Keratinocyte (primary cell): ENCODE measurements around the gene IFNL2. TPM values are rescaled to one million over a fixed set of nuclear protein-coding genes. Genes with fewer than 3 reads are reported as not detected.

Source experiments
- DNase-seq: peaks from one replicate; pipeline ENCODE4 v3.0.0-alpha.2; 2011; ENCODE audit warnings: low read depth, missing footprints, low spot score
- FAIRE-seq: peaks from 2 replicates; lab custom pipeline; 2011; peaks lifted over from hg19 to GRCh38; lab: Jason Lieb, UNC
- H2AFZ ChIP-seq: 2 replicates; pipeline ENCODE4 v1.6.0; 2012; ENCODE audit warnings: low read length, control low read depth, inconsistent platforms; ENCODE audit not compliant: control insufficient read depth
- H3K27ac ChIP-seq: 2 replicates; pipeline ENCODE4 v1.5.1; 2011; ENCODE audit warnings: low read length; ENCODE audit not compliant: control insufficient read depth, insufficient read depth
- H3K27me3 ChIP-seq: 3 replicates; pipeline ENCODE4 v1.6.0; 2011; ENCODE audit warnings: low read length; ENCODE audit not compliant: control insufficient read depth, insufficient read depth; ENCODE audit errors: extremely low read depth
- H3K36me3 ChIP-seq, 2 experiments: 2 replicates in 1 of 2; 3 replicates in 1 of 2; pipeline ENCODE4 v1.5.1; 2011; ENCODE audit warnings: low read length in 2 of 2, mild to moderate bottlenecking in 1 of 2; ENCODE audit not compliant: control insufficient read depth in 2 of 2, insufficient read depth in 2 of 2; ENCODE audit errors: extremely low read depth in 1 of 2
- H3K4me1 ChIP-seq: 3 replicates; pipeline ENCODE4 v1.5.1; 2011; ENCODE audit warnings: low read length; ENCODE audit not compliant: control insufficient read depth, insufficient read depth; ENCODE audit errors: extremely low read depth
- H3K4me2 ChIP-seq: 3 replicates; pipeline ENCODE4 v1.6.0; 2011; ENCODE audit warnings: low read depth, low read length; ENCODE audit not compliant: control insufficient read depth, insufficient read depth; ENCODE audit errors: extremely low read depth
- H3K4me3 ChIP-seq, 3 experiments: fragments of 200-600 bp in 1 of 3; sonication (generic) in 1 of 3; 2 replicates in 2 of 3; 3 replicates in 1 of 3; pipeline ENCODE4 v1.5.1; 2011 to 2016; ENCODE audit warnings: low read length in 3 of 3, mild to moderate bottlenecking in 3 of 3, control low read depth in 2 of 3, inconsistent platforms in 1 of 3, low read depth in 1 of 3, mixed read lengths in 1 of 3, mixed run types in 1 of 3, moderate library complexity in 1 of 3; ENCODE audit not compliant: control insufficient read depth in 2 of 3, insufficient read depth in 2 of 3; ENCODE audit errors: extremely low read depth in 1 of 3
- H3K79me2 ChIP-seq: 2 replicates; pipeline ENCODE4 v1.6.0; 2012; ENCODE audit warnings: low read length; ENCODE audit not compliant: control insufficient read depth, insufficient read depth
- H3K9ac ChIP-seq: 3 replicates; pipeline ENCODE4 v1.6.0; 2011; ENCODE audit warnings: low read length; ENCODE audit not compliant: control insufficient read depth, insufficient read depth; ENCODE audit errors: extremely low read depth
- H3K9me1 ChIP-seq: 3 replicates; pipeline ENCODE4 v1.6.0; 2011; ENCODE audit warnings: low read length; ENCODE audit not compliant: control insufficient read depth, insufficient read depth; ENCODE audit errors: extremely low read depth
- H3K9me3 ChIP-seq: 2 replicates; pipeline ENCODE4 v1.5.1; 2012; ENCODE audit warnings: low read depth, low read length; ENCODE audit not compliant: control insufficient read depth
- H4K20me1 ChIP-seq: 3 replicates; pipeline ENCODE4 v1.6.0; 2011; ENCODE audit warnings: low read length; ENCODE audit not compliant: control insufficient read depth, insufficient read depth; ENCODE audit errors: extremely low read depth
- EZH2 ChIP-seq: IDR thresholded peaks from one replicate; pipeline ENCODE4 v1.6.1; 2012; ENCODE audit warnings: inconsistent platforms, mild to moderate bottlenecking, low read length, moderate library complexity
- dilution Hi-C: fragments of 300-500 bp; cut with MboI; formaldehyde crosslinking; loops from one replicate; pipeline ENCODE4 v1.7.0; 2020; ENCODE audit warnings: low sequenced_read_pairs; ENCODE audit not compliant: extremely low pct_ligation_motif_present
- polyA plus RNA-seq, 5 experiments: library from polyadenylated mRNA; depleted of rRNA in 3 of 5; stranded (reverse) in 3 of 5; stranded (forward) in 1 of 5; unstranded in 1 of 5; fragments of >200 nt; gene quantifications; 1 replicate in 1 of 5; 2 replicates in 3 of 5; 3 replicates in 1 of 5; pipeline versions ENCODE4 v1.2.1 to v1.2.3, GENCODE V29; 2011 to 2012; ENCODE audit warnings: missing spikeins in 2 of 5, low read depth in 1 of 5, low replicate concordance in 1 of 5
- TF ChIP-seq, protein P1 (sequence below), 3 experiments: IDR thresholded peaks in 1 of 3; conservative IDR thresholded peaks in 1 of 3; optimal IDR thresholded peaks in 1 of 3; 2 replicates in 2 of 3; 3 replicates in 1 of 3; pipeline versions ENCODE3 to v1.5.1; 2011; ENCODE audit warnings: low read length in 3 of 3, mild to moderate bottlenecking in 3 of 3, moderate library complexity in 2 of 3, control low read depth in 1 of 3, inconsistent platforms in 1 of 3; ENCODE audit not compliant: insufficient read depth in 2 of 3; ENCODE audit errors: extremely low read depth in 1 of 3

IFNL2 gene
- polyA plus RNA-seq, 1 donor (not counting 4 experiments of a cell fraction or from before 2014, with no cell fraction given), result not detected

DNA sequence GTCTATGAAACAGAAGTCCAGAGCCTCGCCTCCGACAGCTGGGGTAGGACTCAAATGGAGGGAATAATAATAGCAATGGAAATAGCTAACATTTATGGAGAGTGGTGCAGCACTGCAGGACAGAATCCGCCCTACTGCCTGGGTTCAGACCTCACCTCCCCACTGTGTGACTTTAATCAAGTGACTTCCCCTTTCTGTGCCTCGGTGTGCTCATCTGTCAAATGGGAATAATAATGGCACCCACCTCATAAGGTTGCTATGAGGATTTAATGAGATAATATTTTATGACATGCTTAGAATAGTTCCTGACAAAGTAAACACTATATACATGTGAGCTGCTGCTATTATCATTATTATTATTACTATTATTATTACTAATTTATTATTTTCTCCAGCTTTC is 49.3 kb downstream of the IFNL2 start:
- H3K79me2 ChIP-seq, result no peaks in the 10 kb centered on the region
- H3K4me1 ChIP-seq, result no peaks in the 10 kb centered on the region
- H2AFZ ChIP-seq, result no peak overlapping the region
- H3K27me3 ChIP-seq, result peaks cover 20% of the 10 kb centered on the region
- no peak for DNase-seq
- H3K9me3 ChIP-seq, result no peaks in the 10 kb centered on the region
- H3K9ac ChIP-seq, result no peak overlapping the region
- H3K4me3 ChIP-seq, result no peak overlapping the region
- H3K27ac ChIP-seq, result no peak overlapping the region
- no peak for FAIRE-seq
- no peak overlapping the region for H3K4me2 ChIP-seq
- no peaks in the 10 kb centered on the region for H3K9me1 ChIP-seq
- TF ChIP-seq EZH2, result no peak
- TF ChIP-seq, protein P1, sequence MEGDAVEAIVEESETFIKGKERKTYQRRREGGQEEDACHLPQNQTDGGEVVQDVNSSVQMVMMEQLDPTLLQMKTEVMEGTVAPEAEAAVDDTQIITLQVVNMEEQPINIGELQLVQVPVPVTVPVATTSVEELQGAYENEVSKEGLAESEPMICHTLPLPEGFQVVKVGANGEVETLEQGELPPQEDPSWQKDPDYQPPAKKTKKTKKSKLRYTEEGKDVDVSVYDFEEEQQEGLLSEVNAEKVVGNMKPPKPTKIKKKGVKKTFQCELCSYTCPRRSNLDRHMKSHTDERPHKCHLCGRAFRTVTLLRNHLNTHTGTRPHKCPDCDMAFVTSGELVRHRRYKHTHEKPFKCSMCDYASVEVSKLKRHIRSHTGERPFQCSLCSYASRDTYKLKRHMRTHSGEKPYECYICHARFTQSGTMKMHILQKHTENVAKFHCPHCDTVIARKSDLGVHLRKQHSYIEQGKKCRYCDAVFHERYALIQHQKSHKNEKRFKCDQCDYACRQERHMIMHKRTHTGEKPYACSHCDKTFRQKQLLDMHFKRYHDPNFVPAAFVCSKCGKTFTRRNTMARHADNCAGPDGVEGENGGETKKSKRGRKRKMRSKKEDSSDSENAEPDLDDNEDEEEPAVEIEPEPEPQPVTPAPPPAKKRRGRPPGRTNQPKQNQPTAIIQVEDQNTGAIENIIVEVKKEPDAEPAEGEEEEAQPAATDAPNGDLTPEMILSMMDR (optimal IDR thresholded peaks at IDR 0.05 in 1 of 3, IDR thresholded peaks at IDR 0.05 in 1 of 3, conservative IDR thresholded peaks at IDR 0.05 in 1 of 3; ENCODE audit: extremely low read depth in 1 of 3, insufficient read depth in 2 of 3, low read length in 3 of 3), result no peak
- dilution Hi-C loops, result no loop called here
- H3K36me3 ChIP-seq, result no peaks in the 10 kb centered on the region
- H4K20me1 ChIP-seq, result peaks cover 3% of the 10 kb centered on the region

DNA sequence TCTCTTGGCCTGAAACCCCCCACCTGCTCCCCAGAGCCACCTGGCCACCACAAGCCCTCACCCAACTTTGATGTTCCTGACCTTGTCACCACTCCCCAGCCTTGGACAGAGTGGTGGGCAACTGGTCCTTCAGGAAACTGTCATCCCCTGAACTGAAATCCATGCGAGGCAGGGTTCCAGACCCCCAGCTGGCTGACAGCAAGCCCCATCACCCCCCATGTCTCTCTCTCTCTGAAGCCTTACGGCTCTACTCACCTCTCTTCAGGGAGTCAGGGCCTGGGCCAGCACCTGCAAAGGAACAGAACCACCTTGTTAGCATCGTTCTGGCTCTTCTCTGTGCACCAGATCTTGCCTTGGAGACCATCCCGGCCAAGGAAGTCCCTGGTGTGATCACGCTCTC is 49.9 kb downstream of the IFNL2 start:
- Histone ChIP-seq H3K4me3 (no peak overlapping the region), H3K36me3 (no peaks in the 10 kb centered on the region), H4K20me1 (peaks cover 3% of the 10 kb centered on the region), H3K27me3 (peaks cover 20% of the 10 kb centered on the region), H3K4me2 (no peak overlapping the region), H2AFZ (no peak overlapping the region), H3K27ac (no peak overlapping the region), H3K9me3 (no peaks in the 10 kb centered on the region), H3K4me1 (no peaks in the 10 kb centered on the region), H3K9me1 (no peaks in the 10 kb centered on the region), H3K9ac (no peak overlapping the region), H3K79me2 (no peaks in the 10 kb centered on the region)
- TF ChIP-seq, protein P1 (optimal IDR thresholded peaks at IDR 0.05 in 1 of 3, IDR thresholded peaks at IDR 0.05 in 1 of 3, conservative IDR thresholded peaks at IDR 0.05 in 1 of 3; ENCODE audit: extremely low read depth in 1 of 3, insufficient read depth in 2 of 3, low read length in 3 of 3), result no peak
- no peak for TF ChIP-seq EZH2
- dilution Hi-C loops, result no loop called here
- FAIRE-seq (no peak), DNase-seq (no peak)
